Measurements from ENCODE around the gene CDH13. TPM values are rescaled to one million over a fixed set of nuclear protein-coding genes. Genes with fewer than 3 reads are reported as not detected.

The CDH13 gene
- total RNA-seq, 1 donor from 2014 or later, result 14.3 TPM

DNA sequence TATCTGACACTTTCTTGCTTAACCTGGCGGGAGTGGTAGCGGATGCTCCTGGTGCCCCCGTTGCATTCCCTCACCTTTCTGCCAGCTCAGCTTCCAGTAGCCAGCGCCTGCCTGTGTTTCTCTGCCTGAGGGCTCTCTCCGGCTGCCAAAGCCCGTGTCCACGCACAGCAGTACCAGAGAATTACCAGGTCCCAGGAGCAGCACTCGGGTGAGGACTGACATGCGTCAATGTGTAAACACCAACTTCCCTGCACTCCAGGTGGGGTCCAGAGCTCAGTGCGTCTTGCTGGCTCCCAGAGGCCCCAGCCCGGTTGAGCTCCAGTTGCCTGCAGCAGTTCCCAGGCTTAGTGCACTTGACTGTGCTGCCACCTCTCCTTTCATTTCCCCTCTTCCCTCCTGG lies 54.8 kb downstream of the CDH13 start:
- intact Hi-C loops (cut with DNase I), result no loop called here

DNA sequence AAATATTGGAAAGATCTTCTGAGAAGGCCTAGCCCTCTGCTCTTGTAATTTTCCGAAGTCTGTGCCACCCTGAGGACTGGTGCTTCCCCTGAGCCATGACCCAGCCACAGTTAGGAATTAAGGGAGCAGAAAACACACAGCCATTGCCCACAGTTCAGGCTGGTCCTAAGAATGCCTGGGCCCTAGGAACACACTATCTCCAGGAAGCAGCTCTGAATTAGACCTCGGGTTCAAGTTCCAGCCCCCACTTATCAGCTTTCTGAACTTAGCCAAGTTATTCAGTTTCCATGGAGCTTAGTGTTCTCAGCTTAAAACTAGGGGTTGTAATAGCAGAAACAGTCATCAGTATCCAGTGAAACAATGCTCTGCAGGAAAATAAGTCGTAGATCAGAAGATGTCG lies 56.0 kb downstream of the CDH13 start:
- intact Hi-C loops (cut with DNase I), result no loop called here
- TF ChIP-seq, protein P1, sequence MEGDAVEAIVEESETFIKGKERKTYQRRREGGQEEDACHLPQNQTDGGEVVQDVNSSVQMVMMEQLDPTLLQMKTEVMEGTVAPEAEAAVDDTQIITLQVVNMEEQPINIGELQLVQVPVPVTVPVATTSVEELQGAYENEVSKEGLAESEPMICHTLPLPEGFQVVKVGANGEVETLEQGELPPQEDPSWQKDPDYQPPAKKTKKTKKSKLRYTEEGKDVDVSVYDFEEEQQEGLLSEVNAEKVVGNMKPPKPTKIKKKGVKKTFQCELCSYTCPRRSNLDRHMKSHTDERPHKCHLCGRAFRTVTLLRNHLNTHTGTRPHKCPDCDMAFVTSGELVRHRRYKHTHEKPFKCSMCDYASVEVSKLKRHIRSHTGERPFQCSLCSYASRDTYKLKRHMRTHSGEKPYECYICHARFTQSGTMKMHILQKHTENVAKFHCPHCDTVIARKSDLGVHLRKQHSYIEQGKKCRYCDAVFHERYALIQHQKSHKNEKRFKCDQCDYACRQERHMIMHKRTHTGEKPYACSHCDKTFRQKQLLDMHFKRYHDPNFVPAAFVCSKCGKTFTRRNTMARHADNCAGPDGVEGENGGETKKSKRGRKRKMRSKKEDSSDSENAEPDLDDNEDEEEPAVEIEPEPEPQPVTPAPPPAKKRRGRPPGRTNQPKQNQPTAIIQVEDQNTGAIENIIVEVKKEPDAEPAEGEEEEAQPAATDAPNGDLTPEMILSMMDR (IDR thresholded peaks at IDR 0.05), result no peak
- Histone ChIP-seq H3K4me1 (no peaks in the 10 kb centered on the region), H3K36me3 (no peaks in the 10 kb centered on the region), H3K27me3 (ENCODE audit: low read depth) (no peaks in the 10 kb centered on the region), H3K27ac (no peak overlapping the region), H3K9me3 (no peaks in the 10 kb centered on the region), H3K4me3 (no peak overlapping the region)
- DNase-seq (no peak), ATAC-seq (no peak)

More for the DNA sequence above, 54.8 kb downstream of the CDH13 start:
- DNase-seq (no peak), ATAC-seq (no peak)
- H3K4me1 ChIP-seq, result no peaks in the 10 kb centered on the region
- H3K9me3 ChIP-seq, result no peaks in the 10 kb centered on the region
- H3K27ac ChIP-seq, result no peak overlapping the region
- H3K4me3 ChIP-seq, result no peak overlapping the region
- TF ChIP-seq, protein P1 (IDR thresholded peaks at IDR 0.05), result no peak
- no peaks in the 10 kb centered on the region for H3K36me3 ChIP-seq
- H3K27me3 ChIP-seq (ENCODE audit: low read depth), result no peaks in the 10 kb centered on the region

DNA sequence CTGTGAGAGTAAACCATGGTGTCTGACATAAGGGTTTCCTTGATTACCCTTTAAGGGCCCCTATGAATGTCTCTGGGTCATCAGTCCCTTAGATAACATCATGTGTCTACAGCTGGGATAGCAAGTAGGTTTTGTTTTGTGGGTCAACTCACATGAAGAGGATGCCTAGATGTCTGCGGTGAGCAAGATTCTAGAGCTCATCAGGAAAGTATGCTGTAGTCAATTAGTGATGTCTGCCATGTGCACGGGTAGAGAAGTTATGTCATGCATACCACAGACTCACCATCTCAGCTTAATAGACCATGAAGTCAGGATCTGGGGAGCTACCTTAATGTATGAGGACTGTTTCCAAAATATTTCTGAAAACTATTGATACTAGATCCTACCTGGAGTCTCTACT lies 57.5 kb downstream of the CDH13 start:
- H3K27me3 ChIP-seq (ENCODE audit: low read depth), result no peaks in the 10 kb centered on the region
- no peak overlapping the region for H3K27ac ChIP-seq
- no peak overlapping the region for H3K4me3 ChIP-seq
- ATAC-seq (no peak), DNase-seq (no peak)
- no peaks in the 10 kb centered on the region for H3K36me3 ChIP-seq
- intact Hi-C loops (cut with DNase I), result no loop called here
- TF ChIP-seq, protein P1 (IDR thresholded peaks at IDR 0.05), result no peak
- H3K4me1 ChIP-seq, result no peaks in the 10 kb centered on the region
- no peaks in the 10 kb centered on the region for H3K9me3 ChIP-seq

DNA sequence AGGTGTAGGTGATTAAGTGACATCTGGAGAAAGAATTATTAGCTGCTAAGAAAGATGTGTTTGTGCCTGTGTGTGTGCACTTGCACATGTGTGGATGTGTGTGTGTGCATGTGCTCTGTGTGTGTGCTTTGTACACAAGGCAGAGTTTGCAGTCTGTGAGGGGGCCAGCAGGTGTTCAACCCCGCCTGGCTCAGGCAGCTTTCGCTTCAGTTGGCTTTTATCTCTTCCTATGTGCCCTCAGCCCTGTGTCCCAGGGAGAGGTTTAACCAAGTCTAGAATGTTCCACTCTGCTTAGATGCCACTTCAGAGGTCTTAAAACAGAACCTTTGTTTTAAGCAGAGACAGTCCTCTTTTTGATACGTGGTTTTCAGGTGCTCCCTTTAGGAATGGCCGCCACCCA lies 58.8 kb downstream of the CDH13 start:
- Histone ChIP-seq H3K27me3 (ENCODE audit: low read depth) (no peaks in the 10 kb centered on the region), H3K4me3 (no peak overlapping the region), H3K36me3 (no peaks in the 10 kb centered on the region), H3K27ac (no peak overlapping the region), H3K4me1 (no peaks in the 10 kb centered on the region), H3K9me3 (no peaks in the 10 kb centered on the region)
- TF ChIP-seq, protein P1 (IDR thresholded peaks at IDR 0.05), result no peak
- intact Hi-C loops (cut with DNase I), result no loop called here
- ATAC-seq, result no peak
- DNase-seq, result no peak

DNA sequence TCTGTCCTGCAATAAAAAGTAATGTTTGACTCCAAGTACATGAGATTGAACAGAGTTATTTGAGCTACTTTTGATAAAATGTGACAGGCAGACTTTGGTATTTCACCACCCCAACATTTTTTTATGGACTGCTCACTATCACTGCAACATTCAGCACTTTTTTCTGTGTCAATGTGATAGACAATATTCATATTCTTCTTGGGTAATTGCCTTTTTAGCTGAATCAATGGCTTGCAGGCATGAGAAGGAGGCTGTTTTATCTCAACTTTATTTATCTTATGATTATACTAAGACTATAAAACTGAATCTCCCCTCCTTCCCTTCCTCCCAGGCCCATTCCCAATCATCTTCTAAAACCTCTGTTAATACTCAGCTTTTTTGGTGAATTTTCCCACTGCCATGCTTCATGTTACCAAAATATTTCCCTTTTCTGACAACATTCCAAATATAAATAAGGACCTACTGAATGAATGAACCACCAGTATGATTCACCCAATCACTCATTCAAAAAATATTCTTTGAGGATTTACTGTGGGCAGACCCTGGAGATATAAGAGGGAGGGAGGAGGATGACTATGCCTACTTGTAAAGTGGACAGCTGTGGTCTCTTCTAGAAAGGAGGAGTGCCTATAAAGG lies 67.6 kb downstream of the CDH13 start:
- Histone ChIP-seq H3K4me3 (no peak overlapping the region), H3K9me3 (no peaks in the 10 kb centered on the region), H3K4me1 (peaks cover 3% of the 10 kb centered on the region), H3K36me3 (no peaks in the 10 kb centered on the region), H3K27ac (no peak overlapping the region), H3K27me3 (ENCODE audit: low read depth) (no peaks in the 10 kb centered on the region)
- intact Hi-C loops (cut with DNase I), result no loop called here
- ATAC-seq (no peak), DNase-seq (no peak)
- TF ChIP-seq, protein P1 (IDR thresholded peaks at IDR 0.05), result no peak
